HS-5 (cell line): ENCODE results near the gene METTL16.
"Not testable (repeated sequence)": the region's sequence is repeated elsewhere in the genome, so short reads cannot be mapped to it uniquely, and the experiment has no call there.

ENCODE experiments used
- DNase-seq: peaks from one replicate; pipeline ENCODE4 v3.0.0-alpha.2; 2012; ENCODE audit warnings: low read depth

METTL16 gene, protein sequence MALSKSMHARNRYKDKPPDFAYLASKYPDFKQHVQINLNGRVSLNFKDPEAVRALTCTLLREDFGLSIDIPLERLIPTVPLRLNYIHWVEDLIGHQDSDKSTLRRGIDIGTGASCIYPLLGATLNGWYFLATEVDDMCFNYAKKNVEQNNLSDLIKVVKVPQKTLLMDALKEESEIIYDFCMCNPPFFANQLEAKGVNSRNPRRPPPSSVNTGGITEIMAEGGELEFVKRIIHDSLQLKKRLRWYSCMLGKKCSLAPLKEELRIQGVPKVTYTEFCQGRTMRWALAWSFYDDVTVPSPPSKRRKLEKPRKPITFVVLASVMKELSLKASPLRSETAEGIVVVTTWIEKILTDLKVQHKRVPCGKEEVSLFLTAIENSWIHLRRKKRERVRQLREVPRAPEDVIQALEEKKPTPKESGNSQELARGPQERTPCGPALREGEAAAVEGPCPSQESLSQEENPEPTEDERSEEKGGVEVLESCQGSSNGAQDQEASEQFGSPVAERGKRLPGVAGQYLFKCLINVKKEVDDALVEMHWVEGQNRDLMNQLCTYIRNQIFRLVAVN

DNA sequence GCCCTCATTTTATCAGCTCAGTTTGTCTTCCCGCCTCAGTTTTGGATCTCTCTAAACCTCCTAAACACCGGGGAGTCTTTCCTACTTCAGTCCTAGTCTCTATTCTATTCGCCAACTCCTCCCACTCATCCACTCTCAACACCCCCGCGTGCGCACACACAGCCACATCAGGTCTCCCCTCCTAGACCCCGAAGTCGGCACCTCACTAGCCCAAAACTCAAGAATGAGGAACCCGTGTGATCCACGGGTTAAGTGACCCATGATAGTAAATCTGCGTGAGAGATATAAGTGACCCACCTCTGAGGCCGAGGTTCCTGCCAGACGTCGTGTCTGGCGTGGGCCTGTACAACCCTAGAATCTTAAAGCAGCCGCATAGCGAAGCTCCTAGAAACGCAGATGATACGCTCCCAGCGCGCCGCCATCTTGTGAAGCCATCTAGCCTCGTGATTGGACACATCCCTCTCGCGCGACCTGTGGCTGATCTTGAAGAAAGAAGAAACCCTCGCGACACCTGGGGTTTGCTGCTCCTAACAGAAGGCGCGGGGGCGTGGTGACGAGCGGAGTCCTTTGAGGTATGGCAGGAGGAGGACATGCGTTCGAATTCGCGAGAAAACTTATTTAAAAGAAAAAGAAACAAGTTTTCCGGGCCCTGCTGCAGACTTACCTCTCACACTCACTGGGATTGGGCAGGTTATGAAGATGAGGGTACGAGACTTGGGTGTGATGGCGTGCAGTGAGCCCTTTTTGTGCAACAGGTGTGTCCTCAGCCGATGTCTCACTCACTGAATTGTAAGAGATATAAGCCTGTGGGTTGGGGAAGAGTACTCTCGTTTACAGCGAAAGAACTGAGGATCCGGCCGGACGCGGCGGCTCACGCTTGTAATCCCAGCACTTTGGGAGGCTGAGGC lies at the start of gene METTL16:
METTL16 (minus strand) TSS at position 427 of the 908 bp plus-strand sequence. CDS start 9,557 bp downstream, outside the sequence.
- DNase-seq, result peak; percentile 94

DNA sequence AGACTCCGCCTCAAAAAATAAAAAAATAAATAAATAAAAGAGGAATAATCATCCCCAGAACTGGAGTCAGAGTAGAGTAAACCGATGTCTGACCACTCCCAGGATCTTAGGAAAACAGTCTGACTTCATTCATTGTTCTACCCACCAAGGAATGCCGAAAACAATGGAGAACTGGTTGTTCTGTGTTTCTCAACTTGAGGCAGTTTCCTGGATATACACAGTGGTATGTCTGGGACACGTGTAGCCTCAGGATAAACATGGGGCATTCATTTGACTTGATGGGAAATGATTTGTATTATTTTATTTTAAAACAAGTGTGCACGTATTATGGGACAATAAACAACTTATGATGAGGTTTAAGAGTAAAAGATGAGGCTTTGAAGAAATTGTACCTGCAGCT lies 49.0 kb upstream of the METTL16 start:
- DNase-seq, result no peak

DNA sequence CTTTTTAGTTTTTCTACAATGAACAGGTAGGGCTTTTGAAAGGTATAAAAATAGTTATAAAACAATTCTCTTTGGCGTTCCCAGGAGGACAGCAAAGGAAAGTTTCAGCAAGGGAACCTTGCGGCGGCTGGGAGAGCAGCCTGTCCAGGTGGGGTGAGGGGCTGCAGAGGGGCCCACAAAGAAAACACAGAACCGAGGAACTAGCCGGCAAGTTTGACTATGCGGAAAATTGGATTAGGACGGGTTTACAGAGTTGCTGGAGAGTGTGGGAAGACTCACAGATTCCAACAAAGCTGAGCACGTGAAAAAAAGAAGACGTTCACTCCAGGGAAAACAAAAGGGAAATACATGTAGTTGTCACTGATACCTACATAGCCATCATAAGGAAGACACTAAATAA lies 40.2 kb upstream of the METTL16 start:
- DNase-seq, result no peak

DNA sequence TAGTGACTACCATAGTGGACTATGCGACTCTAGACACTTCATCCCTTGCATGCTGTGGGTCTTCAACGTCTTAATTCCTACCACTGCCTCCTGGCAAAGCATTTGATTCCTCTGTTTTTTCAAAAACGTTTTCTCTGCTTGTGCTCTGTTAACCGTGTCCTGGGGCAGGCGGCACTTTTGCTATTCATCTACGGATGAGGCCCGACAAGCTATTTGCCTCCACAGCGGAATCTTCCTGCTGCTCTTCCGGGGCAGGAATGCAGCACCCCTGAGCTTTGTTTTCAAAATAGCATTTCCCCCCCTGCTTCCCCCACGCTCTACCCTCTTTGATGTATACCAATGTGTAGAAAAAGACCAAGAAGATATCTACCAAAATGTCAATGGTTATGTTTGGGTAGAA lies 39.8 kb upstream of the METTL16 start:
- DNase-seq, result no peak

DNA sequence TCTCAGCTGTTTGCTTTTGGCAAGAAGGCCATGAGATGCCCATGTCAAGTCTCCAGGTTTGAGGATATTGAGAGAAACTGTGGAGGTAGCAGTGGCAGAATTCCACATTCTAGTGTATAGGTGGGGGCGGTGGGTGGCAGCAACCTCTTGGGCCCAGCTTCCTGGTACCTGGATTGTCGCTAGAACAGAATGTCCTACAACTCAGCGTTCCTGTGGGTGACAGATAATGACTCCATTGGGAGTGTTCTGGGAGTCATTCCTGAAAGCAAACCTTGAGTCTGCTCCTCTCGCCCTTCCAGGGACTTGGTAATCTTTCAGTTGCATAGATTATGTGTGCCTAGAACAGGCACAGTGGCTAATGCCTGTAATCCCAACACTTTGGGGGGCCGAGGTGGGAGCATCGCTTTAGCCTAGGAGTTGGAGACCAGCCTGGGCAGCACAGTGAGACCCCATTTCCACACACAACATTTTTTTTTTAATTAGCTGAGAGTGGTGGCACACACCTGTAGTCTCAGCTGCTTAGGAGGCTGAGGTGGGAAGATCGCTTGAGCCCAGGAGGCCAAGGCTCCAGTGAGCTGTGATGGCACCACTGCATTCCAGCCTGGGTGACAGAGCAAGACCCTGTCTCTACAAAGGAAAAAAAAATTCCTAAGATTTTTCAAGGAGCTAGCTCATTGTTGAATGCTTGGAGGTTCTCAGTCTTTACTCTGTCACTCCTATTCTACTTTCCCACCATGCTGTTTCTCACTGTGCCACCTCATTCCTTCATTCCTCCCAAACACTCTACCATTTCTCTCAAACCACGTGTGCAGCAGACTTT lies 37.9 kb upstream of the METTL16 start:
- DNase-seq, result no peak

DNA sequence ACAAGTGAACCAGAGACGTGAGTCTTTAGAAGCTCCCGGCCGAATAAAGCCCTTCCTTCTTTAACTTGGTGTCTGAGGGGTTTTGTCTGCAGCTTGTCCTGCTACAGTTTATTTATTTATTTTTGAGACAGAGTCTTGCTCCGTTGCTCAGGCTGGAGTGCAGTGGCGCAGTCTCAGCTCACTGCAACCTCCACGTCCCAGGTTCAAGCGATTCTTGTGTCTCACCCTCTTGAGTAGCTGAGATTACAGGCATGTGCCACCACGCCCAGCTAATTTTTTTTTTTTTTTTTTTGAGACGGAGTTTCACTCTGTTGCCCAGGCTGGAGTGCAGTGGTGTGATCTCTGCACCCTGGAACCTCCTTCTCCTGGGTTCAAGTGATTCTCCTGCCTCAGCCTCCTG lies 36.3 kb upstream of the METTL16 start:
- DNase-seq, result not testable (repeated sequence)

DNA sequence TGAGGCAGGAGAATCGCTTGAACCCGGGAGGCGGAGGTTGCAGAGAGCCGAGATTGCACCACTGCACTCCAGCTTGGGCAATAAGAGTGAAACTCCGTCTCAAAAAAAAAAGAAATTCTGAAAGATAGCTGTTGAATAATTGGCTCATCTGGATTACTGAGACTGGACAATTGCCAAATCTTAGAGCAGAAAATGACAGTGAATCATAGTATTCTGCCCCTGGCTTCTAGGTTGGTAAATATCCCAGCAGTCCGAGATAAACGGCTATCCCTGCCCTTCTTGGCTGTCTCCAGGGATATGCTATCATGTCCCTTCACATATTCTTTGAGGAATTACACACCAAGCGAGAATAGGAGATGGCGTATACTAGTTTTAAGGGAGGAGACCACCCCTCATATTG lies 35.5 kb upstream of the METTL16 start:
- DNase-seq, result peak; percentile 13

DNA sequence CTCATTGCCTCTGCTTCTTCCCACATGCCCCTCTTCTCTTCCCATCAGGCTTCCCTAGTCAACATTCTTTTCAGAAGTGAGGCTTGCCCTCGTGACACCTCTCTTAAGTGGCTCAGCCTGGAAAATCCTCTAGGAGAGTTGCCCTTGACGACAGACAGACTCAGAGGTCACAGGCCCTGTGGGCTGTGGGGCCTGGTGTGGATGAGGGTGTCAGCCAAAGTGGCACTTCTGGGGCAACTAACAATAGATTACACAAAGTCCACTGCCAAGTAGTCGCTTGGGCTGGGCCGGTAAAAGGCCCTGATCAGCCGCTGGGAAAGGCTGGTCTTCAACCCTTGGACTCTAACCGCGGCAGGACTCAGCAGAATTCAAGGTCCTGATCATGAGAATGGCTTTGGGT lies 33.7 kb upstream of the METTL16 start:
- DNase-seq, result no peak

DNA sequence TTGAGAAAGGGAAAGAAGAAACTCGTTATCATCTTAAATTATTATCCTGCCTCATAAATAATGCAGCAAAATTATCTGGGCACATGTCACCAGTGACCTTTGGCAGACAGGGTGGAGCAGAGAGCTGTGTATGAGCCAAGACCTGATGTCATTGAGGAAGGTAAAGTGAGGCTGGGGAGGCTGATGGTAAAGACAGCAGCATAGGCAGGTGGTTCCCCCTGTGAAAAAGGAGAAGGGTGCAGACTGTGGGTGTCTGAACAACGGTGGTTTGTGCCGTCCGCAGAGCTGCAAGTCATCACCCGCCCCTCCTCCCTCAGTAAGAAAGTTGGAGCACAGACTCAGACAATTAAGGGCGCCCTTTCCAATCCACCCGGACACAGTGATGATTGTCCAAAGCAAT lies 30.8 kb upstream of the METTL16 start:
- no peak for DNase-seq

DNA sequence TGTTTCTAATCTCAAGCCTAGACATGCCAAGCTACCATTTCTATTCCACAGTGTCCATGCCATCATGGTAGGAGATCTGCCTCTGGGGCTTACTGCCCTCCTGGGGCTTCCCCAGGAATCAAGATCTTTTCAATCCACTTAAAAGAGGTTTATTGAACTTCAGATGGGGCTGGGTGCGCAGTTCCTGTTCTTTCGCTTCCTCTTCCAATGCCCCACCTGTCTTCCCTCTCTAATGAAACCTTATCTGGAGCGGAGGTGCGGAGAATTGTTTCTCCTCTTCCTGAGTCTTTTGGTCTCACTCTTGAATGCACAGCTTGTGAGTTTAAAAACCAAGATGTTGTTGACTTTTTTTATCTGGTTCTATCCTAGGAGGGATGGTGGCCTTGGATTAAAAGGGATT lies 30.4 kb upstream of the METTL16 start:
- DNase-seq, result no peak

DNA sequence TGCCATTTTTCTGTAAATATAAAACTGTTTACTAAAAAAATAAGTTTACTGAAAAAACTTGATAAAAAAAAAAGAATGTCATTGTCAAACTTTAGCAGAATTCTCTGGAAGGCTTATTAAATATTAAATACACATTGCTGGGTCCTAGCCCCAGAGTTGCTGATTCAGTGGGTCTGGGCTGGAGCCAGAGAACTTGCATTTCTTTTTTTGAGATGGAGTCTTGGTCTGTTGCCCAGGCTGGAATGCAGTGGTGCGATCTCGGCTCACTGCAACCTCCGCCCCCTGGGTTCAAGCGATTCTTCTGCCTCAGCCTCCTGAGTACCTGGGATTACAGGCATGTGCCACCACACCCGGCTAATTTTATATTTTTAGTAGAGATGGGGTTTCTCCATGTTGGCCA lies 25.9 kb upstream of the METTL16 start:
- not testable (repeated sequence) for DNase-seq

DNA sequence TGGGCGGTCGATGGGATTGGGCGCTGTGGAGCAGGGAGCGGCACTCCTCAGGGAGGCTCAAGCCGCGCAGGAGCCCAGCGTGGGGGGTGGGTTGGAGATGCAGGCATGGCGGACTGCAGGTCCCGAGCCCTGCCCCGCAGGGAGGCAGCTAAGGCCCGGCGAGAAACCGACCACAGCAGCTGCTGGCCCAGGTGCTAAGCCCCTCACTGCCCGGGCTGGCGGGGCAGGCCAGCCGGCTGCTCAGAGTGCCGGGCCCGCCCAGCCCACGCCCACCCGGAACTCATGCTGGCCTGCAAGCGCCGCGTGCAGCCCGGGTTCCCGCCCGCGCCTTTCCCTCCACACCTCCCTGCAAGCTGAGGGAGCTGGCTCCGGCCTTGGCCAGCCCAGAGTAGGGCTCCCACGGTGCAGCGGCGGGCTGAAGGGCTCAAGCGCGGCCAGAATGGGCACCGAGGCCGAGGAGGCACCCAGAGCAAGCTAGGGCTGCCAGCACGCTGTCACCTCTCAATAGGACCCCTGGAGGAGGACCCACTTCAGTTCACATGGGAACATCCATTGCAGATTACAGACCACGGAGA lies 20.5 kb upstream of the METTL16 start:
- DNase-seq, result no peak

DNA sequence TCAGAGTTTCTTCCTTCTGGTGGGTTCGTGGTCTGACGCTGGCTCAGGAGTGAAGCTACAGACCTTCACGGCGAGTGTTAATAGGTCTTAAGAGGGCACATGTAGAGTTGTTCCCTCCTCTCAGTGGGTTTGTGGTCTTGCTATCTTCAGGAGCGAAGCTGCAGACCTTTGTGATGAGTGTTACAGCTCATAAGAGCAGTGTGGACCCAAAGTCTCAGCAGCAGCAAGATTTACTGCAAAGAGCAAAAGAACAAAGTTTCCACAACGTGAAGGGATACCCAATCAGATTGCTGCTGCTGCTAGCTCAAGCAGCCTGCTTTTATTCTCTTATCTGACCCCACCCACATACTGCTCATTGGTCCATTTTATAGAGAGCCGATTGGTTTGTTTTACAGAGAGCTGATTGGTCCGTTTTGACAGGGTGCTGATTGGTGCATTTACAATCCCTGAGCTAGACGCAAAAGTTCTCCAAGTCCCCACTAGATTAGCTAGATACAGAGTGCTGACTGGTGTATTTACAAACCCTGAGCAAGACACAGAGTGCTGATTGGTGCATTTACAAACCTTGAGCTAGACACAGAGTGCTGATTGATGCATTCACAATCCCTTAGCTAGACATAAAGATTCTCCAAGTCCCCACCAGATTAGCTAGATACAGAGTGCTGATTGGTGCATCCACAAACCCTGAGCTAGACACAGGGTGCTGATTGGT lies 19.7 kb upstream of the METTL16 start:
- DNase-seq, result not testable (repeated sequence)

DNA sequence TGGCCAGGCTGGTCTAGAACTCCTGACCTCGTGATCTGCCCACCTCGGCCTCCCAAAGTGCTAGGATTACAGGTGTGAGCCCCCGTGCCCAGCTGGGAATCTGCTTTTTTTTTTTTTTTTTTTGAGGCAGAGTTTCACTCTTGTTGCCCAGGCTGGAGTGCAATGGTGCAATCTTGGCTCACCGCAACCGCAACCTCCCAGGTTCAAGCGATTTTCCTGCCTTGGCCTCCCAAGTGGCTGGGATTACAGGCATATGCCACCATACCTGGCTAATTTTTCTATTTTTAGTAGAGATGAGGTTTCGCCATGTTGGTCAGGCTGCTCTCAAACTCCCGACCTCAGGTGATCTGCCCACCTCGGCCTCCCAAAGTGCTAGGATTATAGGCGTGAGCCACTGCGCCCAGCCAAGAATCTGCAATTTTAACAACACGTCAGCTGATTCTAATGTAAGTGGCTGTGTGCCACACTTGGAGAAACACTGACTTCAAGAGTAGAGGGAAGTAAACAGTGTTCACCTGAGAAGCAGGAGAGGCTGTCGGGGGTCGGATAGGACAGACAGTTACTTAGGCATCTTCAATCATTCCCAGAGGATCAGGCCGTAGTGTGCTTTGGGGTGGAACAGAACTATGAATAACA lies 10.2 kb upstream of the METTL16 start:
- DNase-seq, result not testable (repeated sequence)

DNA sequence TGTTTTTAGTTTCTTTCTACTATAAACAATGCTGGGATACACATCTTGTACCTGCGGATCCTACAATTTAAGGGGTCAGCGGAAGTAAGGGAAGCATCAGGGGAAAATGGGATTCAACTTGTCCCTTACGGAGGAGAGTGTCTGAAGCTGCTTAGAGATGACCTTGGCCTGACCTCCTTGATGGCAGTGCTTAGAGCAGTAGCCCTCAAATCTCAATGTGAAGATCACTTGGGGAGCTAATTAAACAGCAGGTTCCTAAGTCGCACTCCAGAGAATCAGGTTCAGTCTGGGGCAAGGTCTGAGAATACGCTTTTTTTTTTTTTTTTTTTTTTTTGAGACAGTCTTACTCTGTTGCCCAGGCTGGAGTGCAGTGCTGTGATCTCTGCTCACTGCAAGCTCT lies 9.6 kb upstream of the METTL16 start:
- DNase-seq, result no peak

DNA sequence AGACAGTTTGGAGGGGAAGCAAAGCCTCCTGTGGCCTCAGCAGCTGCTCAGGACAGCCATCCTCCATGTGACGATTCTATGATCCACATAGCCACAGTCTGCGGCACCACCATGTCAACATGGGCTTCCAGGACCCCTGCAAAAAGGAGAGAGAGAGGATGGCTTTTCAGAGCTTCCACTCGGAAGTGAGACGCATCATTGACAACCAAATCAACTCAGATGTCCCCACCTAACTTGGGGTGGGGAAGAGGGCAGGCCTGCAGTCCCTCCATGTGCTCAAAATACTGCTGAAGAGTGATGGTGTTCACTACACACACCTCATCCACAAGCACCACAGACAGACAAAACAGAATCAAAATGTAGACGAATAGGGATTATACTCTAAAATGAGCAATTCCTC lies 5.9 kb upstream of the METTL16 start:
- DNase-seq, result no peak

DNA sequence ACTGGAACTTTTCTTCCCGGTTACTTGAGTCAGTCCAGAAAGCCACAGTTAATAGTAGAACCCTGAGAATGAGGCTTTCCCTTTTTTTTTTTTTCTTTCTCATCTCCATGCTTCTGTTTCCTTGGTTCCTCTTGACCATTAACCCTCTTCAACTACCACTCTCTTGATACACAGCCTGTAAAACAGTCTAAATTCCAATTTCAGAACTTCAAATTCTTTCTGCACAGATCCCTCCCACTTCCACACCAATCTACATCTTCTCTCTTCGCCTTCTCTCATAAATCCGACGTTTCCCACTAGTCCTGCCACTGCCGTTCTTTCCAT lies 588 bp downstream of the METTL16 start:
- DNase-seq, result no peak

DNA sequence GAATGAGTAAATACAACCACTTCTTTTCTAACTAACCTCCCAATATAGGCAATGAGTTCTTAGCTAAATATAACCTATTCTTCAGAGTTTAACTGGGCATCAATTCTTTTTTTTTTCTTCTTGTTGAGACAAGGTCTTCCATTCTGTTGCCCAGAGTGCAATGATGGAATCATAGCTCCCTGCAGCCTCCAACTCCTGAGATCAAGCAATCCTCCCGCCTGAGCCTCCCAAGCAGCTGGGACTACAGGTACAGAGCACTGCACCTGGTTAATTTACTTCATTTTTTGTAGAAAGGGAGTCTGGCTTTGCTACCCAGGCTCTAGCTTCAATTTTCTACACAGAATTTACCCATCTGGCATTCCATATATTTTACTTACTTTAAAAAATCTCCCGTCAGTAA lies 1.1 kb downstream of the METTL16 start:
- DNase-seq, result no peak

DNA sequence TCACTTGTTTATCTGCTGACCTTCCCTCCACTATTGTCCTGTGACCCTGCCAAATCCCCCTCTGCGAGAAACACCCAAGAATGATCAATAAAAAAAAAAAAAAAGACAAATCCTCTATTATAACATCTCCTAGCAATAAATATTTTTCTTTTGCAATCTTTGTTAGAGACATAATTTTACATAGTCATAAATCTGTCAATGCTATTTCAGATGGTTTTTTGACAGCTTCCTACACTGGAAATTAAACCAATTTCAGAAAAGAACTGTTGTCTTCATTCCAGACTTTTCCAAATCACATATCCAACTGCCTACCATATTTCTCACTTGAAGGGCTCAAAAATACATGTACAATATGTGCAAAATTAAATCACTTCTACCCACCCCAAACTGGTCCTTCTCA lies 3.7 kb downstream of the METTL16 start:
- no peak for DNase-seq

DNA sequence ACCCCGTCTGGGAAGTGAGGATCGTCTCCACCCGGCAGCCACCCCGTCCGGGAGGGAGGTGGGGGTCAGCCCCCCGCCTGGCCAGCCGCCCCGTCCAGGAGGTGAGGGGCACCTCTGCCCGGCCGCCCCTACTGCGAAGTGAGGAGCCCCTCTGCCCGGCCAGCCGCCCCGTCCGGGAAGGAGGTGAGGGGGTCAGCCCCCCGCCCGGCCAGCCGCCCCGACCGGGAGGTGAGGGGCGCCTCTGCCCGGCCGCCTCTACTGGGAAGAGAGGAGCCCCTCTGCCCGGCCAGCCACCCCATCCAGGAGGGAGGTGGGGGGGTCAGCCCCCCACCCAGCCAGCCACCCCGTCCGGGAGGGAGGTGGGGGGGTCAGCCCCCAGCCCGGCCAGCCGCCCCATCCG lies 4.7 kb downstream of the METTL16 start:
- DNase-seq, result not testable (repeated sequence)

DNA sequence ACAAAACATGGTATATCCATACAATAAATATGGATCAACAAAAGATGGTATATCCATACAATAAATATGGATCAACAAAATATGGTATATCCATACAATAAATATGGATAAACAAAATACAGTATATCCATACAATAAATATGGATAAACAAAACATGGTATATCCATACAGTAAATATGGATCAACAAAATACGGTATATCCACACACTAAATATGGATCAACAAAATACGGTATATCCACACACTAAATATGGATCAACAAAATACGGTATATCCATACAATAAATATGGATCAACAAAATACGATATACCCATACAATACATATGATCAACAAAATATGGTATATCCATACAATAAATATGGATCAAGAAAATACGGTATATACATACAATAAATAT lies 8.1 kb downstream of the METTL16 start:
- no peak for DNase-seq
